Astrocyte (in vitro differentiated cells and primary cell): Measurements from ENCODE around the gene TPGS2. TPM values are rescaled to one million over a fixed set of nuclear protein-coding genes. Genes with fewer than 3 reads are reported as not detected.

Source experiments
- DNase-seq: peaks from one replicate; pipeline ENCODE4 v3.0.0-alpha.2; 2010; ENCODE audit warnings: low read depth
- FAIRE-seq: peaks from 2 replicates; lab custom pipeline; 2011; peaks lifted over from hg19 to GRCh38; lab: Jason Lieb, UNC
- H2AFZ ChIP-seq: 2 replicates; pipeline ENCODE4 v1.6.0; 2012; ENCODE audit warnings: low read depth, low read length, inconsistent platforms
- H3K27ac ChIP-seq: 2 replicates; pipeline ENCODE4 v1.5.1; 2011; ENCODE audit warnings: low read depth, low read length, inconsistent platforms
- H3K27me3 ChIP-seq: 2 replicates; pipeline ENCODE4 v1.6.0; 2011; ENCODE audit warnings: low read length, inconsistent platforms; ENCODE audit not compliant: insufficient read depth
- H3K36me3 ChIP-seq: 2 replicates; pipeline ENCODE4 v1.5.1; 2011; ENCODE audit warnings: low read length, inconsistent platforms; ENCODE audit not compliant: insufficient read depth
- H3K4me1 ChIP-seq: 2 replicates; pipeline ENCODE4 v1.5.1; 2011; ENCODE audit warnings: low read length, inconsistent platforms; ENCODE audit not compliant: insufficient read depth
- H3K4me2 ChIP-seq: 2 replicates; pipeline ENCODE4 v1.6.0; 2012; ENCODE audit warnings: low read length, inconsistent platforms
- H3K4me3 ChIP-seq: 2 replicates; pipeline ENCODE4 v1.5.1; 2011; ENCODE audit warnings: low read depth, mild to moderate bottlenecking, low read length, inconsistent platforms; ENCODE audit not compliant: insufficient read depth
- H3K79me2 ChIP-seq: 2 replicates; pipeline ENCODE4 v1.6.0; 2012; ENCODE audit warnings: mild to moderate bottlenecking, low read length, inconsistent platforms; ENCODE audit not compliant: insufficient read depth
- H3K9ac ChIP-seq: 2 replicates; pipeline ENCODE4 v1.6.0; 2012; ENCODE audit warnings: mild to moderate bottlenecking, low read length, inconsistent platforms
- H3K9me3 ChIP-seq: 2 replicates; pipeline ENCODE4 v1.5.1; 2012; ENCODE audit warnings: low read depth, mild to moderate bottlenecking, low read length, inconsistent platforms; ENCODE audit not compliant: insufficient read depth
- H4K20me1 ChIP-seq: 2 replicates; pipeline ENCODE4 v1.6.0; 2012; ENCODE audit warnings: low read length, inconsistent platforms; ENCODE audit not compliant: insufficient read depth
- H3K27ac Mint-ChIP-seq: one replicate; pipeline ENCODE4 v1.8.0; 2021; ENCODE audit warnings: mild to moderate bottlenecking, mixed read lengths; ENCODE audit not compliant: unreplicated experiment
- H3K27me3 Mint-ChIP-seq: one replicate; pipeline ENCODE4 v1.8.0; 2021; ENCODE audit warnings: low read depth, mixed read lengths; ENCODE audit not compliant: unreplicated experiment
- H3K36me3 Mint-ChIP-seq: one replicate; pipeline ENCODE4 v1.8.0; 2021; ENCODE audit warnings: low read depth, mixed read lengths; ENCODE audit not compliant: unreplicated experiment
- H3K4me1 Mint-ChIP-seq: one replicate; pipeline ENCODE4 v1.8.0; 2021; ENCODE audit warnings: low read depth, mixed read lengths; ENCODE audit not compliant: unreplicated experiment
- H3K4me3 Mint-ChIP-seq: one replicate; pipeline ENCODE4 v1.8.0; 2021; ENCODE audit warnings: mild to moderate bottlenecking, moderate library complexity, mixed read lengths; ENCODE audit not compliant: unreplicated experiment
- H3K9me3 Mint-ChIP-seq: one replicate; pipeline ENCODE4 v1.8.0; 2021; ENCODE audit warnings: mild to moderate bottlenecking, mixed read lengths; ENCODE audit not compliant: unreplicated experiment
- EZH2 ChIP-seq: IDR thresholded peaks from 2 replicates; pipeline ENCODE4 v1.6.1; 2012; ENCODE audit warnings: mild to moderate bottlenecking, low read length, inconsistent platforms; ENCODE audit not compliant: insufficient read depth
- total RNA-seq: library from RNA; stranded (reverse); gene quantifications from 2 replicates; pipeline ENCODE4 v1.2.1, GENCODE V29; 2021
- TF ChIP-seq, protein P1 (sequence below): IDR thresholded peaks from 2 replicates; pipeline ENCODE4 v1.5.1; 2011; ENCODE audit warnings: low read depth, mild to moderate bottlenecking, inconsistent platforms, low read length, moderate library complexity; ENCODE audit not compliant: insufficient read depth

The TPGS2 gene
- total RNA-seq, 1 donor from 2014 or later, result 138 TPM

DNA sequence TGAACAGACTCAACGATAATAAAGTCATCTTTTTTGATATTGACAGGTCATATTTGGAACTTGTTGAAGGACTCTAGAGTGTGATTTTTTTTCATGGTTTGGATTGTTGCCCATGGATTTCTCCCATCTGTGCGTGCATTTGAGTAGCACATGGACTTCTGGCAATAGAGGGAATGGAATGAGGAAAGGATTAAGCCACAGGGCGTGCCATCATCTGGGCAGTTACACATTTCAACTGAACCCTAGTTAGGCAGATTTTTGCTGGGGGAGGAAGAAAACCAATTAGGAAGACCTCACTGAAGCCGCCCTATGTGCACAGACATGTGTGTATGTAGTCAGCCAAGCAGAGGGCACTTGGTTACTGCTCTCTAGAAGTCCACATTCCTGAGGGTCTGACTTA lies 72.6 kb downstream of the TPGS2 start:
- H3K27ac Mint-ChIP-seq, result no peak overlapping the region
- peaks cover 7% of the 10 kb centered on the region for H3K4me1 Mint-ChIP-seq
- no peak overlapping the region for H3K4me3 Mint-ChIP-seq
- Histone ChIP-seq H3K79me2 (no peaks in the 10 kb centered on the region), H3K4me1 (peaks cover 7% of the 10 kb centered on the region), H3K9ac (no peak overlapping the region), H4K20me1 (no peaks in the 10 kb centered on the region), H3K9me3 (no peaks in the 10 kb centered on the region), H3K36me3 (no peaks in the 10 kb centered on the region), H3K27me3 (no peaks in the 10 kb centered on the region), H3K4me2 (no peak overlapping the region), H3K4me3 (no peak overlapping the region), H2AFZ (no peak overlapping the region), H3K27ac (no peak overlapping the region)
- peak; percentile 80 for FAIRE-seq
- H3K36me3 Mint-ChIP-seq, result no peaks in the 10 kb centered on the region
- no peak for TF ChIP-seq EZH2
- TF ChIP-seq, protein P1, sequence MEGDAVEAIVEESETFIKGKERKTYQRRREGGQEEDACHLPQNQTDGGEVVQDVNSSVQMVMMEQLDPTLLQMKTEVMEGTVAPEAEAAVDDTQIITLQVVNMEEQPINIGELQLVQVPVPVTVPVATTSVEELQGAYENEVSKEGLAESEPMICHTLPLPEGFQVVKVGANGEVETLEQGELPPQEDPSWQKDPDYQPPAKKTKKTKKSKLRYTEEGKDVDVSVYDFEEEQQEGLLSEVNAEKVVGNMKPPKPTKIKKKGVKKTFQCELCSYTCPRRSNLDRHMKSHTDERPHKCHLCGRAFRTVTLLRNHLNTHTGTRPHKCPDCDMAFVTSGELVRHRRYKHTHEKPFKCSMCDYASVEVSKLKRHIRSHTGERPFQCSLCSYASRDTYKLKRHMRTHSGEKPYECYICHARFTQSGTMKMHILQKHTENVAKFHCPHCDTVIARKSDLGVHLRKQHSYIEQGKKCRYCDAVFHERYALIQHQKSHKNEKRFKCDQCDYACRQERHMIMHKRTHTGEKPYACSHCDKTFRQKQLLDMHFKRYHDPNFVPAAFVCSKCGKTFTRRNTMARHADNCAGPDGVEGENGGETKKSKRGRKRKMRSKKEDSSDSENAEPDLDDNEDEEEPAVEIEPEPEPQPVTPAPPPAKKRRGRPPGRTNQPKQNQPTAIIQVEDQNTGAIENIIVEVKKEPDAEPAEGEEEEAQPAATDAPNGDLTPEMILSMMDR, result no peak
- H3K27me3 Mint-ChIP-seq, result no peaks in the 10 kb centered on the region
- DNase-seq, result peak; percentile 48
- no peaks in the 10 kb centered on the region for H3K9me3 Mint-ChIP-seq

DNA sequence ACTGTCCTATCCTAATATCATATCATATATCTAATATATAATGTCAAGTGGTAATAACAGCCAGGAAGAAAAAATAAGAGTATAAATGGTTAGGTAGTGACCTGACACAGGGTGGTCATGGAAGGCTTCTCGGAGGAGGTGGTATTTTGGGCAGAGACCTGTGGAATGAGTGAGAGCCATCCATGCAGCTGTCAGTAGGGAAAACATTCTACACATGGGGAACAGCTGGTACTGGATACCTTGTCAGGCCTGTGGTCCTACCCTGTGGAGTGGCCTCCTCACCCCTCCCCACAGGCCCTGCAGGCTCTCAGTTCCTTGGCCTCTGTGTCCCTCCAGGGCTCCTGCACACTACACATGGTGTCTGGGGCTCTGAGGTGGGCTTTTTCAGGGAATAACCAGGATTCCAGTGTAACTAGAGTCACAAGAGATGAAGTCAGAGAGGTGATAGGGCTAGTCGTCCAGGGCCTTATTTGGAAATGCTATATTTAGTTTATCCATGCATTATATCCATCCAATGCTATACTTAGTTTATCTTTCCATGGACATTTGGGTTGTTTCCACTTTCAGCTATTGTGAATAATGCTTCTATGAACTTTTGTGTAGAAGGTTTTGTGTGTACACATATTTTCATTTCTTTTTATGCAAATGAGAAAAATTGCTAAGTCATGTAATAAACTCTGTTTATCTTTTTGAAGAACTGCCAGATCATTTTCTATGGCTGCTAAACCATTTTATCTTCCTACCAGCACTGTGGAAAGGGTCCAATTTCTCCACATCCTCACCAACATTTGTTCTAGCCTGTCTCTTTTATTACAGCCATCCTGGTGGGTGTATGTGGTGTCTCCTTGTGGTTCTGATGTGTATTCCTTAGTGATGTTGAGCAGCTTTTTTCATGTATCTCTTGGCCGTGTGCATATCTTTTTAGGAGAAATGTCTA lies 75.6 kb downstream of the TPGS2 start:
- peak; percentile 75 for DNase-seq
- no peak overlapping the region for H3K27ac ChIP-seq
- peaks cover 6% of the 10 kb centered on the region for H3K9me3 Mint-ChIP-seq
- no peaks in the 10 kb centered on the region for H3K27me3 ChIP-seq
- H4K20me1 ChIP-seq, result no peaks in the 10 kb centered on the region
- peaks cover 7% of the 10 kb centered on the region for H3K4me1 Mint-ChIP-seq
- peaks cover 2% of the 10 kb centered on the region for H3K36me3 Mint-ChIP-seq
- H3K79me2 ChIP-seq, result no peaks in the 10 kb centered on the region
- no peak overlapping the region for H3K4me2 ChIP-seq
- H3K9me3 ChIP-seq, result no peaks in the 10 kb centered on the region
- H3K36me3 ChIP-seq, result no peaks in the 10 kb centered on the region
- FAIRE-seq, result no peak
- H3K4me1 ChIP-seq, result peaks cover 7% of the 10 kb centered on the region
- H3K4me3 ChIP-seq, result no peak overlapping the region
- H3K27me3 Mint-ChIP-seq, result no peaks in the 10 kb centered on the region
- H3K4me3 Mint-ChIP-seq, result no peak overlapping the region
- H3K9ac ChIP-seq, result no peak overlapping the region
- TF ChIP-seq EZH2, result no peak
- TF ChIP-seq, protein P1, result no peak
- no peak overlapping the region for H3K27ac Mint-ChIP-seq
- no peak overlapping the region for H2AFZ ChIP-seq
